Esophagus muscularis mucosa (tissue), 4 donors: Measurements from ENCODE around the gene ATRN. TPM values are rescaled to one million over a fixed set of nuclear protein-coding genes. Genes with fewer than 3 reads are reported as not detected.

Experiments
- DNase-seq: peaks from one replicate; pipeline ENCODE4 v3.0.0-alpha.2; 2017; ENCODE audit errors: extremely low spot score
- H3K27ac ChIP-seq, 4 donors: fragments of 200-600 bp; sonication (generic); replicated peaks in 1 of 4; 1 replicate in 3 of 4; 2 replicates in 1 of 4; pipeline ENCODE4 v1.5.1; 2016 to 2019; ENCODE audit warnings: mild to moderate bottlenecking in 1 of 4
- H3K27me3 ChIP-seq, 4 donors: fragments of 200-600 bp; sonication (generic); one replicate each; pipeline versions ENCODE4 v1.5.1 to v1.6.0; 2016 to 2019
- H3K36me3 ChIP-seq, 4 donors: fragments of 200-600 bp; sonication (generic); one replicate each; pipeline ENCODE4 v1.5.1; 2016 to 2019
- H3K4me1 ChIP-seq, 4 donors: fragments of 200-600 bp; sonication (generic); one replicate each; pipeline ENCODE4 v1.5.1; 2016 to 2019
- H3K4me3 ChIP-seq, 4 donors: fragments of 200-600 bp; sonication (generic); 1 replicate in 2 of 4; 2 replicates in 2 of 4; pipeline ENCODE4 v1.5.1; 2016 to 2019; ENCODE audit warnings: mild to moderate bottlenecking in 4 of 4, moderate library complexity in 1 of 4
- H3K9me3 ChIP-seq, 4 donors: fragments of 200-600 bp; sonication (generic); 1 replicate in 3 of 4; 2 replicates in 1 of 4; pipeline ENCODE4 v1.5.1; 2016 to 2019
- EP300 ChIP-seq: sonication (generic); formaldehyde crosslinking; IDR thresholded peaks from one replicate; pipeline ENCODE4 v1.6.1; 2017; ENCODE audit warnings: antibody characterized with exemption
- POLR2A ChIP-seq: fragments of 450-650 bp; IDR thresholded peaks from one replicate; pipeline ENCODE4 v1.6.1; 2017; ENCODE audit warnings: antibody characterized with exemption, moderate library complexity, mild to moderate bottlenecking, low read depth
- POLR2AphosphoS5 ChIP-seq, 2 donors: sonication (generic); formaldehyde crosslinking; IDR thresholded peaks; one replicate each; pipeline ENCODE4 v1.6.1; 2017; ENCODE audit warnings: antibody characterized with exemption in 2 of 2
- WGBS: methylation state at CpG from one replicate; pipeline ENCODE4 v1.1.5; 2018; 5-methylcytosine and 5-hydroxymethylcytosine counted together
- intact Hi-C: fragments of 100-400 bp; cut with DNase I; formaldehyde crosslinking; loops from one replicate; pipeline ENCODE4 v1.15.1; 2023
- total RNA-seq, 4 donors: library from RNA; depleted of rRNA; stranded (reverse); fragments of >200 nt; gene quantifications; one replicate each; pipeline versions ENCODE4 v1.1.0 to v1.2.1, GENCODE V29; 2016
- TF ChIP-seq, protein P1 (sequence below), 3 experiments: fragments of 200-600 bp in 2 of 3; fragments of 450-650 bp in 1 of 3; sonication (generic) in 2 of 3; IDR thresholded peaks; one replicate each; pipeline ENCODE4 v1.5.1; 2017 to 2019; ENCODE audit warnings: antibody characterized with exemption in 3 of 3, mild to moderate bottlenecking in 2 of 3, moderate library complexity in 1 of 3

ATRN gene
- total RNA-seq, 4 donors from 2014 or later, result 14.1 to 19.1 (median 18.0) TPM

DNA sequence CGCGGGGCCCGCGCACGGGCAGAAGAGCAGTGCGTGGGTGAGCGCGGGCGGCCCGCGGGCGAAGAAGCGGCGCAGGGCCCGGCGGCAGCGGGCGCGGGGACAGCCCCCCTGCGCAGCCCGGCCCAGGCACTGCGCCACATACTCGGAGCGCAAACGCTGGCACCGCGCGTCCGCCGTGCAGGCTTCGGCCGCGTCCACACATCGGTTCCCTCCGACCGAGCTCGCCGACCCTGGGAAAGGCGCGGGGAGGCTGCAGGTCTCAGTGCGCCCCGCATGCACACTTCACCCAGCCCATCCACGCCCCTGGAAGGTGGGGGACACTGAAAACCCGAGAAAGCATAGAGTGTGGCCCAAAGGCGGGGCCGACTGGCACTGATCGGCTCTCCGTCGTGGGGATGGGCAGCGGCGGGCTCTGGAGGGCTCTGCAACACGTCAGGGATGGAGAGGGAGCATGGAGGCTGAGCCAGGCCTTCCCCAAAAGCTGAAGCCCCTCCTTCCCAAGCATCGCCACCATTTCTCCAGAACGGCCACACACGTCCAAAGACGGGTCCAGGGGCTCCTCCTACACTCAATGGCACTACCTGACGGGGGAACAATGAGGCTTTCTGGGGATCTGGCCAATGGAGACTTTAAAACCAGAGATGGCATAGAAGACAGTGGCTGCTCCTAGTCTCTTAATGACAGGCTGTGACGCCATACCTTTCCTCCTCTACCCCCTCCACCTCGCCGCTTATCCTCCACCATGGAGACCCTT, 190.4 kb downstream of the ATRN start:
- no peak for DNase-seq
- intact Hi-C loops, result no loop called here
- 54% methylated on average over 6 of the region's 60 CpGs for WGBS
- peaks cover 0 to 55% (median 16%) of the 10 kb centered on the region in 4 donors for H3K27me3 ChIP-seq
- no peaks in the 10 kb centered on the region for H3K36me3 ChIP-seq
- peaks cover 4 to 19% (median 16%) of the 10 kb centered on the region in 4 donors for H3K4me1 ChIP-seq
- TF ChIP-seq, protein P1, sequence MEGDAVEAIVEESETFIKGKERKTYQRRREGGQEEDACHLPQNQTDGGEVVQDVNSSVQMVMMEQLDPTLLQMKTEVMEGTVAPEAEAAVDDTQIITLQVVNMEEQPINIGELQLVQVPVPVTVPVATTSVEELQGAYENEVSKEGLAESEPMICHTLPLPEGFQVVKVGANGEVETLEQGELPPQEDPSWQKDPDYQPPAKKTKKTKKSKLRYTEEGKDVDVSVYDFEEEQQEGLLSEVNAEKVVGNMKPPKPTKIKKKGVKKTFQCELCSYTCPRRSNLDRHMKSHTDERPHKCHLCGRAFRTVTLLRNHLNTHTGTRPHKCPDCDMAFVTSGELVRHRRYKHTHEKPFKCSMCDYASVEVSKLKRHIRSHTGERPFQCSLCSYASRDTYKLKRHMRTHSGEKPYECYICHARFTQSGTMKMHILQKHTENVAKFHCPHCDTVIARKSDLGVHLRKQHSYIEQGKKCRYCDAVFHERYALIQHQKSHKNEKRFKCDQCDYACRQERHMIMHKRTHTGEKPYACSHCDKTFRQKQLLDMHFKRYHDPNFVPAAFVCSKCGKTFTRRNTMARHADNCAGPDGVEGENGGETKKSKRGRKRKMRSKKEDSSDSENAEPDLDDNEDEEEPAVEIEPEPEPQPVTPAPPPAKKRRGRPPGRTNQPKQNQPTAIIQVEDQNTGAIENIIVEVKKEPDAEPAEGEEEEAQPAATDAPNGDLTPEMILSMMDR (IDR thresholded peaks at IDR 0.05), result no peak
- TF ChIP-seq EP300, result no peak
- H3K4me3 ChIP-seq, result peak overlapping the region; percentile 24 to 39 (median 32)
- H3K9me3 ChIP-seq, result no peaks in the 10 kb centered on the region
- H3K27ac ChIP-seq, result no peak overlapping the region

DNA sequence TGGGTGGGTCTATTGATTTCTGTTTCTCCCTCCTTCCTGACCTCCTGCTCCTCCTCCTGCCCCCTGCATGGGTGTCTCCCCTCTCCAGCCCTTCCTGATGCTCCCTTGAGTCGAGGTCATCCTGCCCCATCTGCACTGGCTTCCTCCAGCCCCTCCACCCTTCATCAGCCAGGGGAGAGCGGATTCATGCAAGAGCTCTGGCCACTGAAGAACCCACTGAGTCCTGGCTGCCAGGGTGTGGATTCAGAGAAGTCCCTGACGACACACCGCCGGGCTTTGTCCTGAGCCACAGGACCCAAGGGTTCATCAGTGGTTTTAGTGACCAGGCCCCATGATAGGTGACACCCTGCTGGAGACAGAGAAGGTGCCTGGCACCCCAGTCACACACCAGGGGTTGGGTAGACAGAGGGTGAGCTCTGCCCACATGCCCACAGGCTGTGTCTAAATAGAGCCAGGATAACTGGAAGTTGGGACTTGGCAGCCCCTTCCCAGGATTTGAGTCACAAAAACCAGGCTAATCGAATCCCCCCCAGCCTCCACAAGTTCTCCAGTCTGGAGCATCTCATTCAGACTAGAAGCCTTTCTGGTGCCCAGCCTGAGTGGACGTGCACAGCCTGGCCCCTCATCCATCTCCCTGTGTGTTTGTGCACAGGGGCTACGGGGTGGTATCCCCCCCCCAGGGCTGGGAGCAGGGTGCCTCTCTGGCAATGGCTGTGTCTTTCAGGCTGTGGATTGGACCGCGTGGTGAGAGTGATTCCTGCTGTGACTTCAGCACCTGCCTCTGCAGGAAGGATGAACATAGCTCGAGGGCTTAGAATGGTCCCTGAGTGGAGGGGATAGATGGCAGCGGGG, 191.2 kb downstream of the ATRN start:
- intact Hi-C loops, result no loop called here
- no peak for DNase-seq
- WGBS, result 77% methylated on average over 7 of the region's 12 CpGs
- Histone ChIP-seq H3K9me3 (no peaks in the 10 kb centered on the region), H3K27me3 (peaks cover 0 to 55% (median 16%) of the 10 kb centered on the region in 4 donors), H3K36me3 (no peaks in the 10 kb centered on the region), H3K4me1 (peaks cover 4 to 26% (median 20%) of the 10 kb centered on the region in 4 donors), H3K27ac (no peak overlapping the region), H3K4me3 (no peak overlapping the region)
- TF ChIP-seq POLR2AphosphoS5 (IDR thresholded peaks at IDR 0.05) (no peak), EP300 (no peak), POLR2A (no peak)
- TF ChIP-seq, protein P1 (IDR thresholded peaks at IDR 0.05), result no peak

DNA sequence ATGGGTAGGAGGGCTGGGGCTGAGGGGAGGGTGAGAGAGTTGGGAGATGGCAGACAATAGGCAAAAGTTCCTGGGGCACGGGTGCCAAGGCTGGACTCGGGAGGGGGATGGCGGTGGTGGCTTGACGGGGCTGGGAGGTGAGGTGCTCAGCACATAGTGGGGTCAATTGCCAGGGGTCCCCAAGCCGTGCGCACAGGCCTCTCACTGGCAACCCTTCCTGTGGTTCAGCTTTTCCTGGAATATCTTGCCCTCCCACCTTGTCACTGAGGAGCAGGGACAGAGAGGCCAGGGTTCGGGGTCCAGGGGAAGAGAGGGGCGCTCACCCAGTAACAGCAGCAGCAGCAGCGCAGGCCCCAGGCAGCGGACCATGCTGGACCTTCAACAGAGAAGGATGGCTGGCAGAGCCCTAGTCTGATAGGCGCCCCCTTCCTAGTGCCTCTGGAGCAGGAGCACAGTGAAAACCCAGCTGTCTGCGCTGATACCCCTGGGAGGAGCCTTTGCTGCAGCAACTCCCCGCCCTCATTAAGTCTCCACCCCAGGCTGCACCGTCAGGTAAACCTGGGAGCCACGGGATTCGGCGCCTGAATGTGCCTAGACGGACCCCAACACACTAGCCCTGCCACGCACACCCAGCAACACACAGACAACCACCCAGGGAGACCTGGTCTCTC, 192.3 kb downstream of the ATRN start, which contains the start of gene GFRA4:
Gene GFRA4 (minus strand): TSS at position 369 of the 671 bp plus-strand sequence. CDS start 0 bp downstream, at position 369.
- WGBS, result 73% methylated on average over 17 of the region's 19 CpGs
- no peak within 1 kb of the TSS for H3K27ac ChIP-seq
- H3K27me3 ChIP-seq, result peaks cover 0 to 48% (median 16%) of the 10 kb centered on the region in 4 donors
- no peak for DNase-seq
- H3K9me3 ChIP-seq, result no peaks in the 10 kb centered on the region
- peaks cover 0 to 4% (median 1%) of the 10 kb centered on the region in 4 donors for H3K36me3 ChIP-seq
- intact Hi-C loops, result no loop called here
- H3K4me1 ChIP-seq, result peaks cover 4 to 26% (median 20%) of the 10 kb centered on the region in 4 donors
- H3K4me3 ChIP-seq, result no peak within 1 kb of the TSS
- TF ChIP-seq, protein P1 (IDR thresholded peaks at IDR 0.05), result no peak
- TF ChIP-seq POLR2A, result no peak
- no peak for TF ChIP-seq POLR2AphosphoS5 (IDR thresholded peaks at IDR 0.05)
- no peak for TF ChIP-seq EP300

DNA sequence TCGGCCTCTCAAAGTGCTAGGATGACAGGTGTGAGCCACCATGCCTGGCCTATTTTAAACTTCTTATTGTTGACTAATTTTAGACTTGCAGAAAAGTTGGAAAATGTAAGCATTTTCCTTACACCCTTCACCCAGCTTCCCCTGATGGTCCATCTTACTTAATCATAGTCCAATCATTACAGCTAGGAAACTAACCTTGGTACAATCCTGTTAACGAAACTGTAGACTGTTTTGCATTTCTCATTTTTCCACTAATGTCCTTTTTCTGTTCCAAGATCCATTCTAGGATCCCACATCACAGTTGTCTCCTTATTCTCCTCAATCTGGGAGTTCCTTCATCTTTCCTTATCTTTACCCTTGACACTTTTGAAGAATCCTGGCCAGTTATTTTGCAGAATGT, 193.0 kb downstream of the ATRN start:
- 89% methylated on average over 2 of the region's 2 CpGs for WGBS
- Histone ChIP-seq H3K27me3 (peaks cover 0 to 41% (median 16%) of the 10 kb centered on the region in 4 donors), H3K9me3 (no peaks in the 10 kb centered on the region), H3K36me3 (peaks cover 0 to 11% (median 5%) of the 10 kb centered on the region in 4 donors), H3K4me3 (no peak overlapping the region), H3K4me1 (peaks cover 4 to 26% (median 20%) of the 10 kb centered on the region in 4 donors), H3K27ac (no peak overlapping the region)
- TF ChIP-seq POLR2AphosphoS5 (IDR thresholded peaks at IDR 0.05) (no peak), POLR2A (no peak), EP300 (no peak)
- TF ChIP-seq, protein P1 (IDR thresholded peaks at IDR 0.05), result no peak
- intact Hi-C loops, result no loop called here
- DNase-seq, result no peak
